AG04450 (cell line): Measurements from ENCODE around the gene SMARCC2. TPM values are rescaled to one million over a fixed set of nuclear protein-coding genes. Genes with fewer than 3 reads are reported as not detected.

Experiments used
- CTCF ChIA-PET: fragments of 300-600, 350-600 bp; formaldehyde crosslinking; extraction: SDS; loops from one replicate; lab custom pipeline; 2022; ENCODE audit warnings: antibody characterized with exemption, inconsistent platforms; lab: Charles Lee
- POLR2A ChIA-PET: fragments of 350-600 bp; formaldehyde crosslinking; extraction: SDS; loops from one replicate; lab custom pipeline; 2021; ENCODE audit warnings: antibody characterized with exemption, inconsistent platforms; lab: Yijun Ruan, JAX
- DNase-seq: peaks from one replicate; pipeline ENCODE4 v3.0.0-alpha.2; 2011; ENCODE audit warnings: low read depth, low spot score
- H3K27ac ChIP-seq: one replicate; pipeline ENCODE4 v1.5.1; 2012; ENCODE audit warnings: low read depth, low read length, control low read depth
- H3K27me3 ChIP-seq: one replicate; pipeline ENCODE4 v1.6.0; 2012; ENCODE audit warnings: low read length; ENCODE audit not compliant: control insufficient read depth, insufficient read depth
- H3K4me3 ChIP-seq: 2 replicates; pipeline ENCODE4 v1.5.1; 2011; ENCODE audit warnings: mild to moderate bottlenecking, low read depth, low read length, control low read depth
- H3K9me3 ChIP-seq: 2 replicates; pipeline ENCODE4 v1.5.1; 2012; ENCODE audit warnings: low read length; ENCODE audit not compliant: control insufficient read depth, insufficient read depth
- CTCF ChIP-seq: IDR thresholded peaks from 2 replicates; pipeline ENCODE4 v1.5.1; 2011; ENCODE audit warnings: low read depth, low read length, control low read depth, inconsistent platforms
- polyA plus RNA-seq: library from polyadenylated mRNA; depleted of rRNA; stranded (reverse); fragments of >200 nt; gene quantifications from 2 replicates; pipeline ENCODE4 v1.2.3, GENCODE V29; 2011

SMARCC2 gene
- polyA plus RNA-seq, 1 experiment: 90.2 TPM

DNA sequence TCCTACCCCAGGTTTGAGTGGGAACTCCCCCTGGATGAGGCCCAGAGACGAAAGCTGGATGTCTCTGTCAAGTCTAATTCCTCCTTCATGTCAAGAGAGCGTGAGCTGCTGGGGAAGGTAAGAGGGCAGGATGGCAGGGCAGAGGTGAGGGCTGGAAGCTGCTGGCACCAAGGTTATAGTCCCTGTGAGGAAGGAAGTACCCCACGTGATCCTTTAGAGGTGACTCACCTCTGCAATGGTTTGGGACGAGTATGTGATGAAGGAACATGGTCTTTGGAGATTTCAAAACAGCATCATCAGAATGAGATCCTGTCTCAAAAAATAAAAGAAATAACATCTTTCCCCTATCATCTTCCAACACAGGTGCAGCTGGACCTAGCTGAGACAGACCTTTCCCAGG is 46.1 kb downstream of the SMARCC2 start:
- Histone ChIP-seq H3K27ac (no peak overlapping the region), H3K9me3 (no peaks in the 10 kb centered on the region), H3K27me3 (no peaks in the 10 kb centered on the region), H3K4me3 (no peak overlapping the region)
- no peak for TF ChIP-seq CTCF
- no peak for DNase-seq
- CTCF ChIA-PET: interaction anchor here (1.3 kb wide), 1 partner anchor 17 kb away, joined by 3 read pairs; no protein-coding TSS in a partner anchor
- POLR2A ChIA-PET: interaction anchor here (0.6 kb wide), 1 partner anchor 34 kb away, joined by 5 read pairs; no protein-coding TSS in a partner anchor

- CTCF ChIA-PET: interaction anchor here (0.7 to 1.9 kb wide), 2 partner anchors 16 to 47 kb away, joined by 4 to 6 read pairs; partner anchors contain the start of gene SMARCC2
- Histone ChIP-seq H3K4me3 (no peak overlapping the region), H3K9me3 (no peaks in the 10 kb centered on the region), H3K27ac (no peak overlapping the region), H3K27me3 (no peaks in the 10 kb centered on the region)
- DNase-seq: no peak
- TF ChIP-seq CTCF: no peak
- POLR2A ChIA-PET: interaction anchor here (0.6 kb wide), 2 partner anchors 14 to 33 kb away, joined by 4 to 5 read pairs; partner anchors contain the start of gene ESYT1
These were observed 47.1 kb downstream of the SMARCC2 start for GRCh38 chr12:56141946-56142784.

DNA sequence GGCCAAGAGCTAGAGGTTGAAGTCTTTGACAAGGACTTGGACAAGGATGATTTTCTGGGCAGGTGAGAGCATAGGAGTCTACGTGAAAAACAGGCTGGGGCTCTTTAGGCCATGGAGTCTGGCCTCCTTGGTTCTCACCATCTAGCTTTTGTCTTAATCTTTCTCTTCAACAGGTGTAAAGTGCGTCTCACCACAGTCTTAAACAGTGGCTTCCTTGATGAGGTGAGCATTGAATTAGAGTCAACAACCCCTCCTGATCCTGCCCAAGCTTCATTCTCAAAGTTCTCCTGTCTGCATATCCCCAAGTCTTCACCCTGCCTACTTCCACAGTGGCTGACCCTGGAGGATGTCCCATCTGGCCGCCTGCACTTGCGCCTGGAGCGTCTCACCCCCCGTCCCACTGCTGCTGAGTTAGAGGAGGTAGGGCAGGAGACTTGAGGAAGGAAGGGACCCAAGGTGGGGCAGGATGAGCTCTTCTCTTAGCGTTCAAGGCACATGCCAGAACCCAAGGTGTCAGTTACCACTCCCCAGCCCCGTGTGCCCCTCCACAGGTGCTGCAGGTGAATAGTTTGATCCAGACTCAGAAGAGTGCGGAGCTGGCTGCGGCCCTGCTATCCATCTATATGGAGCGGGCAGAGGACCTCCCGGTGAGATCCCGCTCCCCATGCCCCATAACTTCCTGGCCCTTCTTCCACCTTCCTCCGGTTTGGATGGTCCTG is 51.3 kb downstream of the SMARCC2 start:
- ChIA-PET CTCF (interaction anchor here (1.6 kb wide), 1 partner anchor 20 kb away, joined by 3 read pairs; the partner anchor contains the start of gene ZC3H10), POLR2A (no interaction called here)
- no peaks in the 10 kb centered on the region for H3K27me3 ChIP-seq
- no peak for DNase-seq
- H3K27ac ChIP-seq: no peak overlapping the region
- no peaks in the 10 kb centered on the region for H3K9me3 ChIP-seq
- TF ChIP-seq CTCF: no peak
- no peak overlapping the region for H3K4me3 ChIP-seq

DNA sequence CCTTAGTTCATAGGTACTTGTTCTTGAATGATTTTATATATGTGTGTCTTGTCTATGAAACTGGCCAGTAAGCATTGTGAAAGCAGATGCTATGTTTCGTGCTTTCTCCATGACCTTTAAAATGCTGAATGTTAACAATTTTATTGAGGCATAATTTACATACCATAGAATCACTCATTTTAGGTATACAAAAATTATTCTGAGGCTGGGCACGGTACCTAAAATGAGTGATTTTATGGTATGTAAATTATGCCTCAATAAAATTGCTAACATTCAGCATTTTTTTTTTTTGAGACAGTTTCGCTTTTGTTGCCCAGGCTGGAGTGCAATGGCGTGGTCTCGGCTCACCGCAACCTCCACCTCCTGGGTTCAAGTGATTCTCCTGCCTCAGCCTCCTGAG is 54.4 kb downstream of the SMARCC2 start:
- Histone ChIP-seq H3K27ac (no peak overlapping the region), H3K4me3 (no peak overlapping the region), H3K9me3 (no peaks in the 10 kb centered on the region), H3K27me3 (no peaks in the 10 kb centered on the region)
- ChIA-PET CTCF (no interaction called here), POLR2A (no interaction called here)
- no peak for DNase-seq
- no peak for TF ChIP-seq CTCF
